Measurements from ENCODE around the gene TRUB1.

Gene TRUB1

GRCh38 chr10:114956466-114956865 is 18.5 kb downstream of the TRUB1 start:
- ChIA-PET CTCF (interaction anchor here (1.1 kb wide), 1 partner anchor 13 kb away, joined by 3 read pairs; no protein-coding TSS in a partner anchor), POLR2A (interaction anchor here (0.9 kb wide), 1 partner anchor 10 kb away, joined by 3 read pairs; no protein-coding TSS in a partner anchor)
- Histone ChIP-seq H3K27ac (ENCODE audit: insufficient read depth in 1 of 2, low read depth in 1 of 2, low read length in 2 of 2, poor library complexity in 1 of 2, severe bottlenecking in 2 of 2) (no peak overlapping the region), H3K36me3 (ENCODE audit: control insufficient read depth in 4 of 4, insufficient read depth in 4 of 4, low read length in 3 of 4) (peaks cover 3 to 40% (median 14%) of the 10 kb centered on the region in 4 experiments), H3K4me1 (ENCODE audit: control extremely low read depth in 1 of 4, control insufficient read depth in 4 of 4, insufficient read depth in 4 of 4, low read length in 3 of 4) (no peaks in the 10 kb centered on the region), H3K4me3 (ENCODE audit: control insufficient read depth in 1 of 7, extremely low read depth in 1 of 7, insufficient read depth in 4 of 7, low read depth in 2 of 7, low read length in 6 of 7) (no peak overlapping the region), H3K27me3 (replicated peaks in 2 of 5; ENCODE audit: control insufficient read depth in 4 of 5, insufficient read depth in 5 of 5, low read length in 4 of 5) (no peaks in the 10 kb centered on the region), H3K9me3 (ENCODE audit: control extremely low read depth in 1 of 5, control insufficient read depth in 4 of 5, insufficient read depth in 2 of 5, low read depth in 1 of 5, low read length in 4 of 5) (no peaks in the 10 kb centered on the region)
- WGBS (ENCODE audit: insufficient coverage), result 80% methylated on average over 1 of the region's 2 CpGs
- no peak for DNase-seq

- Histone ChIP-seq H3K36me3 (ENCODE audit: control insufficient read depth in 4 of 4, insufficient read depth in 4 of 4, low read length in 3 of 4) (peaks cover 4 to 40% (median 13%) of the 10 kb centered on the region in 4 experiments), H3K4me1 (ENCODE audit: control extremely low read depth in 1 of 4, control insufficient read depth in 4 of 4, insufficient read depth in 4 of 4, low read length in 3 of 4) (no peaks in the 10 kb centered on the region), H3K4me3 (ENCODE audit: control insufficient read depth in 1 of 7, extremely low read depth in 1 of 7, insufficient read depth in 4 of 7, low read depth in 2 of 7, low read length in 6 of 7) (no peak overlapping the region), H3K27ac (ENCODE audit: insufficient read depth in 1 of 2, low read depth in 1 of 2, low read length in 2 of 2, poor library complexity in 1 of 2, severe bottlenecking in 2 of 2) (no peak overlapping the region), H3K9me3 (ENCODE audit: control extremely low read depth in 1 of 5, control insufficient read depth in 4 of 5, insufficient read depth in 2 of 5, low read depth in 1 of 5, low read length in 4 of 5) (no peaks in the 10 kb centered on the region), H3K27me3 (replicated peaks in 2 of 5; ENCODE audit: control insufficient read depth in 4 of 5, insufficient read depth in 5 of 5, low read length in 4 of 5) (no peaks in the 10 kb centered on the region)
- DNase-seq, result no peak
- POLR2A ChIA-PET, result no interaction called here
- CTCF ChIA-PET, result interaction anchor here (1.1 kb wide), 1 partner anchor 14 kb away, joined by 3 read pairs; no protein-coding TSS in a partner anchor
- 100% methylated on average over 1 of the region's 1 CpG for WGBS (ENCODE audit: insufficient coverage)
Observed at GRCh38 chr10:114957122-114957521, 19.1 kb downstream of the TRUB1 start.

GRCh38 chr10:114957673-114958072 is 19.7 kb downstream of the TRUB1 start:
- ChIA-PET POLR2A (no interaction called here), CTCF (no interaction called here)
- H3K4me3 ChIP-seq (ENCODE audit: control insufficient read depth in 1 of 7, extremely low read depth in 1 of 7, insufficient read depth in 4 of 7, low read depth in 2 of 7, low read length in 6 of 7), result no peak overlapping the region

GRCh38 chr10:114962441-114962840 is 24.4 kb downstream of the TRUB1 start:
- Histone ChIP-seq H3K4me1 (ENCODE audit: control extremely low read depth in 1 of 4, control insufficient read depth in 4 of 4, insufficient read depth in 4 of 4, low read length in 3 of 4) (peaks cover 0 to 6% (median 0%) of the 10 kb centered on the region in 4 experiments), H3K36me3 (ENCODE audit: control insufficient read depth in 4 of 4, insufficient read depth in 4 of 4, low read length in 3 of 4) (peaks cover 6 to 34% (median 20%) of the 10 kb centered on the region in 4 experiments), H3K9me3 (ENCODE audit: control extremely low read depth in 1 of 5, control insufficient read depth in 4 of 5, insufficient read depth in 2 of 5, low read depth in 1 of 5, low read length in 4 of 5) (peaks cover 0 to 14% (median 2%) of the 10 kb centered on the region in 5 experiments), H3K4me3 (ENCODE audit: control insufficient read depth in 1 of 7, extremely low read depth in 1 of 7, insufficient read depth in 4 of 7, low read depth in 2 of 7, low read length in 6 of 7) (no peak overlapping the region), H3K27me3 (replicated peaks in 2 of 5; ENCODE audit: control insufficient read depth in 4 of 5, insufficient read depth in 5 of 5, low read length in 4 of 5) (no peaks in the 10 kb centered on the region), H3K27ac (ENCODE audit: insufficient read depth in 1 of 2, low read depth in 1 of 2, low read length in 2 of 2, poor library complexity in 1 of 2, severe bottlenecking in 2 of 2) (no peak overlapping the region)
- whole genome bisulfite sequencing (ENCODE audit: insufficient coverage), result 100% methylated on average over 1 of the region's 2 CpGs
- ChIA-PET POLR2A (no interaction called here), CTCF (interaction anchor here (0.6 to 1.1 kb wide), 2 partner anchors 10 to 1995 kb away, joined by 3 read pairs; no protein-coding TSS in a partner anchor)
- no peak for DNase-seq

More at GRCh38 chr10:114957673-114958072, 19.7 kb downstream of the TRUB1 start:
- H3K27ac ChIP-seq (ENCODE audit: insufficient read depth in 1 of 2, low read depth in 1 of 2, low read length in 2 of 2, poor library complexity in 1 of 2, severe bottlenecking in 2 of 2), result no peak overlapping the region
- peaks cover 6 to 41% (median 17%) of the 10 kb centered on the region in 4 experiments for H3K36me3 ChIP-seq (ENCODE audit: control insufficient read depth in 4 of 4, insufficient read depth in 4 of 4, low read length in 3 of 4)
- H3K9me3 ChIP-seq (ENCODE audit: control extremely low read depth in 1 of 5, control insufficient read depth in 4 of 5, insufficient read depth in 2 of 5, low read depth in 1 of 5, low read length in 4 of 5), result peaks cover 0 to 3% (median 0%) of the 10 kb centered on the region in 5 experiments
- no peak for DNase-seq
- H3K27me3 ChIP-seq (replicated peaks in 2 of 5; ENCODE audit: control insufficient read depth in 4 of 5, insufficient read depth in 5 of 5, low read length in 4 of 5), result no peaks in the 10 kb centered on the region
- H3K4me1 ChIP-seq (ENCODE audit: control extremely low read depth in 1 of 4, control insufficient read depth in 4 of 4, insufficient read depth in 4 of 4, low read length in 3 of 4), result no peaks in the 10 kb centered on the region
- 100% methylated on average over 1 of the region's 2 CpGs for WGBS (ENCODE audit: insufficient coverage)

- Histone ChIP-seq H3K27ac (ENCODE audit: insufficient read depth in 1 of 2, low read depth in 1 of 2, low read length in 2 of 2, poor library complexity in 1 of 2, severe bottlenecking in 2 of 2) (no peak overlapping the region), H3K36me3 (ENCODE audit: control insufficient read depth in 4 of 4, insufficient read depth in 4 of 4, low read length in 3 of 4) (peaks cover 6 to 29% (median 19%) of the 10 kb centered on the region in 4 experiments), H3K4me3 (ENCODE audit: control insufficient read depth in 1 of 7, extremely low read depth in 1 of 7, insufficient read depth in 4 of 7, low read depth in 2 of 7, low read length in 6 of 7) (no peak overlapping the region), H3K9me3 (ENCODE audit: control extremely low read depth in 1 of 5, control insufficient read depth in 4 of 5, insufficient read depth in 2 of 5, low read depth in 1 of 5, low read length in 4 of 5) (peaks cover 0 to 14% (median 2%) of the 10 kb centered on the region in 5 experiments), H3K27me3 (replicated peaks in 2 of 5; ENCODE audit: control insufficient read depth in 4 of 5, insufficient read depth in 5 of 5, low read length in 4 of 5) (no peaks in the 10 kb centered on the region), H3K4me1 (ENCODE audit: control extremely low read depth in 1 of 4, control insufficient read depth in 4 of 4, insufficient read depth in 4 of 4, low read length in 3 of 4) (peaks cover 0 to 6% (median 0%) of the 10 kb centered on the region in 4 experiments)
- POLR2A ChIA-PET, result no interaction called here
- CTCF ChIA-PET, result interaction anchor here (1.1 kb wide), 1 partner anchor 11 kb away, joined by 3 read pairs; no protein-coding TSS in a partner anchor
- no peak for DNase-seq
- WGBS (ENCODE audit: insufficient coverage), result 90% methylated on average over 2 of the region's 4 CpGs
Observed at GRCh38 chr10:114963908-114964307, 25.9 kb downstream of the TRUB1 start.

- POLR2A ChIA-PET, result interaction anchor here (0.9 kb wide), 1 partner anchor 15 kb away, joined by 3 read pairs; no protein-coding TSS in a partner anchor
- H3K27ac ChIP-seq (ENCODE audit: insufficient read depth in 1 of 2, low read depth in 1 of 2, low read length in 2 of 2, poor library complexity in 1 of 2, severe bottlenecking in 2 of 2), result no peak overlapping the region
- peak in 2 of 3 donors; percentile 3 to 17 for DNase-seq
Observed at GRCh38 chr10:114967071-114967470, 29.1 kb downstream of the TRUB1 start.

GRCh38 chr10:114970515-114970914 is 32.5 kb downstream of the TRUB1 start:
- H3K9me3 ChIP-seq (ENCODE audit: control extremely low read depth in 1 of 5, control insufficient read depth in 4 of 5, insufficient read depth in 2 of 5, low read depth in 1 of 5, low read length in 4 of 5), result no peaks in the 10 kb centered on the region
- CTCF ChIA-PET, result no interaction called here
- peaks cover 0 to 23% (median 5%) of the 10 kb centered on the region in 4 experiments for H3K36me3 ChIP-seq (ENCODE audit: control insufficient read depth in 4 of 4, insufficient read depth in 4 of 4, low read length in 3 of 4)
- H3K27me3 ChIP-seq (replicated peaks in 2 of 5; ENCODE audit: control insufficient read depth in 4 of 5, insufficient read depth in 5 of 5, low read length in 4 of 5), result no peaks in the 10 kb centered on the region
- H3K4me3 ChIP-seq (ENCODE audit: control insufficient read depth in 1 of 7, extremely low read depth in 1 of 7, insufficient read depth in 4 of 7, low read depth in 2 of 7, low read length in 6 of 7), result no peak overlapping the region
- DNase-seq, result no peak
- 75% methylated on average over 1 of the region's 4 CpGs for WGBS (ENCODE audit: insufficient coverage)
- peaks cover 0 to 6% (median 0%) of the 10 kb centered on the region in 4 experiments for H3K4me1 ChIP-seq (ENCODE audit: control extremely low read depth in 1 of 4, control insufficient read depth in 4 of 4, insufficient read depth in 4 of 4, low read length in 3 of 4)
- POLR2A ChIA-PET, result no interaction called here
- H3K27ac ChIP-seq (ENCODE audit: insufficient read depth in 1 of 2, low read depth in 1 of 2, low read length in 2 of 2, poor library complexity in 1 of 2, severe bottlenecking in 2 of 2), result no peak overlapping the region

More at GRCh38 chr10:114967071-114967470, 29.1 kb downstream of the TRUB1 start:
- Histone ChIP-seq H3K4me1 (ENCODE audit: control extremely low read depth in 1 of 4, control insufficient read depth in 4 of 4, insufficient read depth in 4 of 4, low read length in 3 of 4) (peaks cover 0 to 6% (median 0%) of the 10 kb centered on the region in 4 experiments), H3K9me3 (ENCODE audit: control extremely low read depth in 1 of 5, control insufficient read depth in 4 of 5, insufficient read depth in 2 of 5, low read depth in 1 of 5, low read length in 4 of 5) (peaks cover 0 to 14% (median 2%) of the 10 kb centered on the region in 5 experiments), H3K27me3 (replicated peaks in 2 of 5; ENCODE audit: control insufficient read depth in 4 of 5, insufficient read depth in 5 of 5, low read length in 4 of 5) (no peaks in the 10 kb centered on the region), H3K36me3 (ENCODE audit: control insufficient read depth in 4 of 4, insufficient read depth in 4 of 4, low read length in 3 of 4) (peaks cover 2 to 18% (median 14%) of the 10 kb centered on the region in 4 experiments), H3K4me3 (ENCODE audit: control insufficient read depth in 1 of 7, extremely low read depth in 1 of 7, insufficient read depth in 4 of 7, low read depth in 2 of 7, low read length in 6 of 7) (no peak overlapping the region)
- CTCF ChIA-PET, result no interaction called here
- 86% methylated on average over 1 of the region's 2 CpGs for WGBS (ENCODE audit: insufficient coverage)

All from common myeloid progenitor, CD34-positive (primary cell).